Islet of Langerhans (tissue), 1 donor: ENCODE data around the gene AZIN2.
"Not testable (repeated sequence)": the region's sequence is repeated elsewhere in the genome, so short reads cannot be mapped to it uniquely, and the experiment has no call there.

Experiments
- FAIRE-seq: peaks from one replicate; lab custom pipeline; 2011; peaks lifted over from hg19 to GRCh38; lab: Jason Lieb, UNC

Gene AZIN2

DNA sequence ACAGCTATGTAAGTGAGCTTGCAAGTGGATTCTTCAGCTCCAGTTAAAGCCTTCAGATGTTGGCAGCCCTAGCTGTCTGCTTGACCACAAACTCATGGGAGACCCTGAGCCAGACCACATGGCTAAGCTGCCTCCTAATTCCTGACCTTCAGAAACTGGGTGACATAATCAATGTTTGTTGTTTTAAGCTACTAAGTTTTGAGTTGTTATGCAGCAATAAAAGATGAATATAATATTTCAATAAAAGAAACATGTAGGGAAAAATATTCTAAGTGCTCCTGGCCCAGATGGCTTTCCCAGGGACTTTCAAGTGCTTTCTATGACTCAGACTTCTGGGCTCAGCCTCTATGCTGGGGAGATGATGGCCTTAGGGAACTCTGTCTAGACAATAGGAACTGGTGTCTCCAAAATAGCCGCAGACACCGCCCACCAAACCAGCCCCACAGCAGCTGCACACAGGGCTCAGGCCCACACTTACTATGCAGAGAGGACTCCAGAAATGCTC, 20.3 kb upstream of the AZIN2 start:
- FAIRE-seq, result no peak

DNA sequence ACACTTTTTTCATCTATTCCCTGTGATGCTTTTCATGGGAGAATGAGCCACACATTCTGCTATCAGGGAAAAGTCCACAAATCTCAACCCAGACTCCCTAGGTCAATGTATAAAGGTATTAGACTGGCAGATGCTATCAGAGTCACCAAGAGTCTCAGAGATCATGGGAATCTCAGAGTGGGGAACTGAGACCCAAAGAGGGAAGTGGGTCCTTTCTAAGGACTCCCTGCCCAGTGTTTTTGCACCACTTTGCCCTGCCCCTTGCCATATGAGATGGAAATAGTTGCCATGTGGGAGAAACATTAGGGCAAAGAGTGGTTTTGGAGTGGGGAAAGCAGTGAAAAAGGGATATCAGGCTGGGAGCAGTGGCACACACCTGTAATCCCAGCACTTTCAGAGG, 19.1 kb upstream of the AZIN2 start:
- no peak for FAIRE-seq

DNA sequence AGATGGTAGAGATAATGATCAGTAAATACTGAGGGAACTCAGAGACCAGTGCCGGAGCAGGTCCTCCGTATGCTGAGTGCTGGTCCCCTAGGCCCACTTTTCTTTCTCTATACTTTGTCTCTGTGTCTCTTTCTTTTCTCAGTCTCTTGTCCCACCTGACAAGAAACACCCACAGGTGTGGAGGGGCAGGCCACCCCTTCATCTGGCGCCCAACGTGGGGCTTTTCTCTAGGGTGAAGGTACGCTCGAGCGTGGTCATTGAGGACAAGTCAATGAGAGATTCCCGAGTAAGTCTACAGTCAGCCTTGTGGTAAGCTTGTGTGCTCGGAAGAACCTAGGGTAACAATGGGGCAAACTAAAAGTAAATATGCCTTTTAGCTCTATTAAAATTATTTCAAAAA, 16.7 kb upstream of the AZIN2 start:
- not testable (repeated sequence) for FAIRE-seq

DNA sequence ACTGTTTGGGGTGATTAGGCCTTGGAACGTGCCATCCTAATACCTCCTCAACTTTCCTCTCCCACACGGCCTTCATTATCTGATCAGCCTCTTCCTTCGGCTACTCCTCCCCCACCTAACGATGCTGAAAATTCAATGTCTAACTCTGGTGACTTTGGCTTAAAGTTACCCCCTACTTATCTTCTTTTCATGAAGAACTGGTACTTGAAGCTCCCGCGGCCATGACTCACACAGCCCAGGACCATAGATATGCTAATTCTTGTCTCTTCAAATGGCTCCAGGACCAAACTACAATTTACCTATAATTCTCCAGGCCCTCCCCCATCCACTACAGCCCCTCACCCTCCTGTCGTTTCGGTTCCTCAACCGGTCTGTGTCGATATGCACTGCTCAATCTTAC, 15.7 kb upstream of the AZIN2 start:
- FAIRE-seq, result no peak

DNA sequence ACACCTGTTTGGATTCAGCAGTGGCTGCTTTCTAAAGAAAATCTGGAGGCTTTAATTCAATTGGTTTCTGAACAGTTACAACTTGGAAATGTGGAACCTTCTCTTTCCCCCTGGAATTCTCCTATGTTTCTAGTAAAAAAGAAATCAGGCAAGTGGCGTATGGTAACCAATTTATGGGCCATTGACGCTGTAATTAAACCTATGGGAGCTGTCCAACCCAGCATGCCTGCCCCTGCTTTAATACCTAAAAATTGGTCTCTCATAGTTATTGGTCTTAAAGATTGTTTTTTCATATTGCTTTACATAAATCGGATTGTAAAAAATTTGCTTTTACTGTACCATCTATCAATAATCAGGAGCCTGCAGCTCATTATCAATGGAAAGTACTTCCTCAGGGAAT, 14.5 kb upstream of the AZIN2 start:
- FAIRE-seq, result not testable (repeated sequence)

DNA sequence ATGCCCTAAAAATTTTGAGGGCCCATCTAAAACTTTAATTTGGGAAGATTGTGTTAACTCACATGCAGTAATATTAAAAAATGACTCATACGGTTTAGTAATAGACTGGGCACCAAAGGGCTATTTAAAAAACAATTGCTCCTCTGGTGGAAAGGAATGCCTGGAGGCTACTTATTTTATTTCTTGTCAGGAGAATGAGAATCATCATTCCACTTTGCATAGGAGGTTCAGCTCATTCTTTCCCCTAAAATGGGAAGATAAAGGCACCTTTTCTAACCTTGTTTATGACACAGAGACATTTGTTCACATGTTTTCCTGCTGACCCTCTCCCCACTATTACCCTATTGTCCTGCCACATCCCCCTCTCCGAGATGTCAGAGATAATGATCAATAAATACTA, 12.8 kb upstream of the AZIN2 start:
- not testable (repeated sequence) for FAIRE-seq

DNA sequence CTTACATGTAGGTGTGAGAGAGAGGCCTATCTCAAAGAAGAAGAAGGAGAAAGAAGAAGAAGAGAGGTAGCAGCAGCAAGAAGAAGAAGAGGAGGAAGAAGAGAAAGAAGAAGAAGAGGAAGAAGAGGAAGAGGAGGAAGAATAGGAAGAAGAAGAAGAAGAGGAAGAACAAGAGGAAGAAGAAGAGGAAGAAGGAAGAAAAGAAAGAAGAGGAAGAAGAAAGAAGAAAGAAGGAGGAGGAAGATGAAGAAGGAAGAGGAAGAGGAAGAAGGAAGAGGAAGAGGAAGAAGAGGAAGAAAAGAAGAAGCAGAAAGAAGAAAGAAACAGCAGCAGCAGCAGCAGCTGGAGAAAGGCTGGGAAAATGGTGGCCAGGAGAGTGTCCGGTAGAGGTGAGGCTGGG, 10.3 kb upstream of the AZIN2 start:
- FAIRE-seq, result no peak

DNA sequence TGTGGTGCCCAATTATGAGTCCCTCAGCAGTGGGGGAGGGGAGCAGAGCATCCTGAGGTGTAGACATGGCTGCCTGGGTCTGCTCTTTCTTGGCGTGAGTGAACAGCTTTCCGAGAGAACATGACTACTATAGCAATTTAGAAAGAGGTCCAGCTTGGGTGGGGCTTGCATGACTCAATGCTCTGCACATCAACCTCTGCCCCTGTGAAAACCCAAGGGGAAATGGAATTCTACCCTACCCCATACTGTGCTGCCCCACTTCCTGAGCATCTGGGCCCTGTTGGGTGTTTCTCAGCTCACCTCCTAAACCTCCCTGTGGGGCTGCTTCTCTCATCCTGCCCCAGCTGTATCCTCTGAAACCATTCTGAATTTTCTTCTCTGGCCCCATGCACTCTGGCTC, 8.2 kb upstream of the AZIN2 start:
- FAIRE-seq, result no peak

DNA sequence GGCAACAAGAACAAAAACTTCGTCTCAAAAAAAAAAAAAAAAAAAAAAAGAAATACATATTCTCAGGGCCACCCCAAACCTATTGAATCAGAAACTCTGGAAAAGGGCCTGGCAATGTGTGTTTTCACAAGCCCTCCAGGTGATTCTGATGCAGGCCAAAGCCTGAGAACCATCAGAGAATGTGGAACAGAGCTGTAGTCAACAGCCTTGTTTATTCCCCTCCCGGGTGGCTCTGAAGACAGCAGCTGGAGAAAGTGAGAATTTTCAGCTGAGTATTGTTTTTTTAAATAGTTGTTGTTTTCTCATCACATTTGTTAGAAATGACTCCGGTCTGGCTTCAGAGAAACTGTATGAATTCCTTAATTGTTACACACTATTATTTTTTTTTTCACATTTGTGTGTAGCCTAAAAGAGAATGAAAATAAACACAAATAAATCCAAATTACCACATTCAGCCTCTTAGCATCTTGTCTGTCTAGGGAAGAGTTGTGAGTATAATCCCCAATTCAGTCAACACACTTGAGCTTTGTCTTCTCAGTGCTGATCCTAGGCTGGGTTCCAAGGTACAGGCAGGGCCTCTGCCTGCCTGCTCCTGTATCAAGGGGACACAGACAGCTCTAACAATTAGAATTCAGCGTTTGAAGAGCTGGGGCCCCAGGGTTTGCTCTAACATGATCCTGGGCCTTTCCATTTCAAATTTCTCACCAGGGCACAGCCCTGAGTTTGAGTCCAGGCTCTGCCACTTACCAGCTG, 6.6 kb upstream of the AZIN2 start:
- no peak for FAIRE-seq

DNA sequence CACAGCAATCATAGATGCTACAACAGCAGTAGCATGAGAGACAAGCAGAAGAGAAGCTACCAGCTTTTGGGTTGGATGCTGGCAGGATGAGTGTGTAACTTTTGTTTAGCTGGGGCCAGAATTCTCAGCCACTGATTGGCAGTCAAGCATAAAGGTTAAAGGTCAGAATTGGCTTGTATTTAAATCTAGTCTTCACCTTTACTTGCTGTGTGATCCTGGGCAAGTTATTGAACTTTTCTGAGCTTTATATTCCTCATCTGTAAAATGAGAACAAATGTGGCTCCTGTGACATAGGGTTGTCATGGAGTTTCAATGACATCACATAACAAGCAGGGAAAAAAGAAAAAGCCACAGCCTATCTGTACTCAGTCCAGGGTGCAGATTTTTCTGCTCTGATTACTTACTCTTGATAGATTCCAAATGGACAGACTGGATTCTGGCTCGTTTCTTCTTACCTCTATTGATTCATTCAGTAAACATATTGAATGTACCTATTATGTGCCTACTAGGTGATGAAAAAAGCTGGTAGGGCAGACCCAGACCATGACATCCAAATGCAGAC, 2.8 kb upstream of the AZIN2 start:
- no peak for FAIRE-seq

DNA sequence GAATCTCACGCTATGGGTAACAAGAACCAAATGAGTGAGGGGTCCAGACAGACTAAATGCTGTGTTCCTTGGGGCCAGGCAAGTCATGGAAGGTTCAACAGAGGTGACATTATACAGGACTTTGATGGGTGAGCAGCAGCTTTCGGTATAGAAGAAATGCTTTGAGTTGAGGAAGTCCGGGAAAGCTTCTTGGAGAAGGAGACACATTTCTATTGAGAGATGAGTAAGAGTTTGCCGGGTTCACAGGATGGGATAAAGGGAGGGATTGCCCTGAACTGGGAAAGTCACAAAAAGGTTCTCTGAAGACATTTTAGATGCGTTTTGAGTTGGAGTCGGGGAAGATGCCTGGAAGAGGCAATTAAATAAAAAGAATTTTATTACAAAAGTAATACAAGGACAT, 580 bp upstream of the AZIN2 start:
- no peak for FAIRE-seq

DNA sequence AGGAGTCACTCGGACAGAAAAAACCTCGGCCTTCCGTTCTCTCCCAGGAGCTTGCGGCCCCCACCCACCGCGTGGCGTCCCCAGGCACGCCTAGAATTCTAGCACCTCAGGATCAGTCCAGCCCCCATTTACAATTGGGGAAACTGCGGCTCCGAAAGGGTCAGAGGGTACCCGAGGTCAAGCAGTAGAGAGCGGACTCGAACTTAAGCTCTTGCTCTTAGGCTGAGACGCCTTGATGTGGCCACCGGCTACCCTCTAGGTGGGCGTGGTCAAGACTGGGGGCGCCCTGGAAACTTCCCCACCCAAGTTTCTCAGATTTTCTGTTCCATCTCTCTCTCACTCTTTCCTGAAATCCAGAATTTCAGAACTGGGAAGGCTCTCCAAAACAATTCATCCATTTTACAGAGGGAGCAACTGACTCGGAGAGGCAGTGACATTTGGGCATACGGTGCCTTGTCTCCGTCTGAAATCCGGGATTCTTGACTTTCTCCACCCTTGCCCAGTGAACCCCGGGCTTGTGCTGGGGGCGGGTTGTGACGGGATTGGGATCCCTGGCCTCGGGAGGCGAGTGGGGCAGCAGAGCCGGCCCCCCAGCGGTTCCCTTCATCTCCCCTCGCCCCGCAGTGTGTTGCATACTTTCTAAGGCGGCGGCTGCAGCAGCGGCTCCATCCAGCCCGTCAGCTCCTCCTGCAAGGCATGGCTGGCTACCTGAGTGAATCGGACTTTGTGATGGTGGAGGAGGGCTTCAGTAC, 777 bp downstream of the AZIN2 start:
- FAIRE-seq, result no peak

DNA sequence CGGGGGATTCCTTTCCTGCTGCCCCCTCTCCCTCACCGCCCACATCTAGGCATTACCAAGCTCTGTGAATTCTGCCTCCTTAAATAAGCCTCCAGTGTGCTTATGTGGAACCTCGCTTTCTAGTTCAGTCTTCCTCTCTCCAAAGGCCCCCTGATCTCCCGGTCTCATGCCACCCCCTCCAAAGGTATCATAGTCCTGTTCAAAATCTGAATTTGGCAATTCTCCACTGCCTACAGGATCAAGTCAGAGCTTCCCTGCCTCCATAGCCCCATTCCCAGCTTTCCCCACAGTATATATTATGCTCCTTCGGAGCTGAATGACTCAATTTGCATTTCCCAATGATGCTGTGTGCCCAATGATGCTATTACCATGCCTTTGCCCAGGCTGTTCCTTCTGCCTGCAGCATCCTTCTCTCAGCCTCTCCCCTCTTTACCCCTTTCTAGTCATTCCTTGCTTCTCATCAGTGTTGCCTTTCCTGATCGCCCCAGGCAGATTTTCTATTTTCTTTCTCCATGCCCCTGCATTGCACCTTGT, 1.7 kb downstream of the AZIN2 start:
- no peak for FAIRE-seq

DNA sequence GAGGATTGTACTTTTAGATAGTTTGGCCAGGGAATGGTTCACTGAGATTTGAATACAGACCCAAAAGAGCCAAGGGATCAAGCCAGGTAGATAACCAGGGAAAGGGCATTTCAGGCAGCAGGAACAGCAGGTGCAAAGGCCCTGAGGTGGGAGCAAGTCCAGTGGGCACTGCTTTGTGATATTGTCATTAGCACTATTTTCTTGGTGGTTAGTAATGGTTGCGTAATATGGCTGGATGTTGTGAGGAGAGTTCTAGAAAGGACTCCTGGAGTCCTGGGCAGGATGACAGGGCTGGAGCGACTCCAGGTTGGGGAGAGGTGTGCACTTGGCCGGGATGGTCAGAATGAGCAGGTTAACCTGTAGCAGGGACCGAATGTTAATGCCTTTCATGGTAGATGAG, 4.4 kb downstream of the AZIN2 start:
- no peak for FAIRE-seq

DNA sequence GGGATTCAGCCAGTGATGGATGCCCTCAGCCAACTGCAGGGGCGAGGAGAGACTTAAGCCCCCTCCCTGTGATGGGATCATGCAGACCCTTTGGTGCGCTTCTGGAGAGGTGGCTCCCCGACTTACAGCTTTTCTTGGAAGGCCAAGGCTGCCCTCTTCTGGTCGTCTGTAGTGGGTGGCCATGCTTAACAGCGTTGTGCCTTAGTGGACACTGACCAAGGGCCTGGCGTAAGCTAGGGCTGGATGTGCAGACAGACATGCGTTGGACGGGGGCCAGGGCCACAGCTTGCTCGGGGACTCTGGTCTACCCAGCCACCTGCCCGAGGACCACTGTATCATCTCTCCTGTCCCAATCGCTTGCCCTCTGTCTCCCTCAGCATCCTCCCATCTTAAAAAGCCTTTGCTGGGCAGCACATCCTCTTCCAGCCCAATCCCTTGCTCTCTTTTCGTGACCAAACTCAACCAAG, 5.5 kb downstream of the AZIN2 start:
- FAIRE-seq, result no peak

DNA sequence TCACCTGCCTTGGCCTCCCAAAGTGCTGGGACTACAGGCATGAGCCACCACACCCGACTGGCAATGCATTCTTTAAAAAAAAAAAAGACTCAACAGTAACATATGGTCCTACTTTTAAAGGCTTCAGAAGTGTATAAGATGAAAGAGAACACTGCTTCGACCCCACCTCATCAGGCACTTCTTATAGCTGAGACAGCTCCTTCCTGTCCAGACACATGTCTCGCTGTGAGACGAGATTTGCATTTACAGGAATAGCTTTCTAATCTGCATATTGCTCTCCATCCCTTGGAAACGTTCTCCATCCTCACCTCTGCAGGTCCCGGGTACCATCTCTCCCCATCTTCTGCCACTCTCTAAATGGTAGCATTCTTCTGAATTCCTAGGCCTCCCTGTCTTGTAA, 6.7 kb downstream of the AZIN2 start:
- FAIRE-seq, result no peak

DNA sequence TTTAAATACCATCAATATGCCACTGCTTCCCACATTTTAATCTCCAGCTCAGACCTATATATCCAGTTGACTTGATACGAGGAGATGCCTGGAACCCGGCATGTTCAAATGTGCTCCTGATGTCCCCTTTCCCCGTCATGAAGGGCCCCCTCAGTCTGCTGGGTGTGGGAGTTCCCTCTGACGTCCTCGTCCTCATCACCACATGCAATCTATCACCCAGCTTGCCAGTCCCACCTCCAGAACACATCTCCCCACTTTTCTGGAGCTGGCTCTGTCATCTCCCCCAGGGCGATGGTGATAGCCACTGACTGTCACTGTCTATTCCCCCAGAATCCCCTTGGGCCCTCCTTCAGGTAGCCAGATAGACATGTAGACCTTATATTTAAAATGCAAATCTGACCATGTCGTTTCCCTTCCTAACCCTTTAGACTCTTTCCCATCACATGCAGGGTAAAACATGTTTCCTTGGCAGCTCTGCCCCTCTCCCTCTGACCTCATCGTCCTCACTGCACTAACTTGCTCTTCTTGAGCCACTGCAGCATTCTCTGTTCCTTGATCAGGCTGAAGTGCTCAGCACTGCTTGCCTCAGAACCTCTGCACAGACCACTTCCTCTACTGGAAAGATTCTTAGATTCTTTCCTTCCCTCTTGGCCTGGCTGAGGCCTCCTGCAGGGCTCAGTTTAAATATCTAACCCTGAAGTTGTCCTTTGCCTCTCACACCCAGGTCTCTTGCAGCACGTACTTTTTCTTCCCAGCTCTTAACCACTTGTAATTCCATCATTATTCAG, 7.4 kb downstream of the AZIN2 start:
- FAIRE-seq, result no peak

DNA sequence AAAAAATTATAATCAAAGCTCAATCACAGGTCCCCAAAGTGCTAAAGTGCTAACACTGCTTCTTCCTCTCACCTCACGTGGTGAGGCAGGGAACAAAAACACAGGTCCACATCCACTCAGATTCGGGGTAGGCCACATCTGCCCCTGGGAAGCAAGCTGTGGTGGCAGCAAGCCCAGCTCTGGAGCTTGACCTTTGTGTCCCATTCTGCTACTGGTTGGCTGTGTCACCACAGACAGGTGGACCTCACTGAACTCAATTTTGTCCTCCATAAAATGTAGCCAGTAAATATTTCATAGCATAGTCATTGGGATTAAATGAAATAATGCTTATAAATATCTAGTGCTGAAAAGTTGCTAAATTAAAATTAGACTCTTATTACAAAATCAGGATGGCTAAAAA, 8.5 kb downstream of the AZIN2 start:
- no peak for FAIRE-seq

DNA sequence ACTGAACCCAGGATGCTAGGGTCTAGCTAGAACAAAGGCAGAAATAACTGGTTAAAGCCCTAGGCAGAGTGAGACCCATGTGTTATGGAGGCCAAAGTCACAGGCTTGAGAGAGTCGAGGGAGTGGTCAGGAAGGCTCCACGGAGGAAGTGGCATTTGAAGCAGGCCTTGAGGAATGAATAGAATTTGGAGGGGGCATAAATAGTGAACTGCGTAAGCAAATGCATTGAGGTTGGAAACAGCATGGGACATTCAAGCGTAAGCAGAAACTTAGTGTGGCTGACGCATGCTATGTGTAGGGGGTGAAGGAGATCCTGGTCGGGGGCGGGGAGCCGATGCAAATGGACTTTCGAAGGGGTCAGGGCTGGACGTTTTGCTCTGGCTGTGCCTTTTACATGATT, 11.5 kb downstream of the AZIN2 start:
- FAIRE-seq, result no peak

DNA sequence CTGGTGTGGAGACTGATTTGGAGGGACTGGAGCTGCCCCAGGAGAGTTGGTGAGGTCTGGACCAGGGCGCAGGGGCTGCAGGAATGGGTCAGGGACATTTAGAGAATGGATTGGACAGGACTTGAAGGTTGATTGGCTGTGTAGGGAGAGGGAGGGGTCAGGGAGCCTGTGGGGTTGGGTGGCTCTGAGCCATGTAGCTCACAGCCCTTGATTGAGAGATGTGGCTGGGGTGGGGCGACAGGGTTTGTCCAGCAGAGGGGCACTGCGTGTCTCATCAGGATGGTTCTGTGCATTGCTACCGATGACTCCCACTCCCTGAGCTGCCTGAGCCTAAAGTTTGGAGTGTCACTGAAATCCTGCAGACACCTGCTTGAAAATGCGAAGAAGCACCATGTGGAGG, 12.1 kb downstream of the AZIN2 start:
- no peak for FAIRE-seq

DNA sequence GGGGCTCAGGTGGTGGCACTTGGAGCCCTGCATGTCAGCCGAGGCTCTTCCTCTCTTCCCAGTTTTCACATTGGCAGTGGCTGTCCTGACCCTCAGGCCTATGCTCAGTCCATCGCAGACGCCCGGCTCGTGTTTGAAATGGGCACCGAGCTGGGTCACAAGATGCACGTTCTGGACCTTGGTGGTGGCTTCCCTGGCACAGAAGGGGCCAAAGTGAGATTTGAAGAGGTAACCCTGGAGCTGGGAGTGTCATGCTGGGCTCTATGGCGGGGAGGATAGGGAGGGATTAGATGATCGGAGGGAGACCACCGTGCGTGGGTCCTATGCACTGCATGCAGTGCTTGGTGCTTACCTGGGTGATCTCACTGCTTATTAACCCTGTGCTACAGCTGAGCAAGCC, 13.5 kb downstream of the AZIN2 start:
- no peak for FAIRE-seq

DNA sequence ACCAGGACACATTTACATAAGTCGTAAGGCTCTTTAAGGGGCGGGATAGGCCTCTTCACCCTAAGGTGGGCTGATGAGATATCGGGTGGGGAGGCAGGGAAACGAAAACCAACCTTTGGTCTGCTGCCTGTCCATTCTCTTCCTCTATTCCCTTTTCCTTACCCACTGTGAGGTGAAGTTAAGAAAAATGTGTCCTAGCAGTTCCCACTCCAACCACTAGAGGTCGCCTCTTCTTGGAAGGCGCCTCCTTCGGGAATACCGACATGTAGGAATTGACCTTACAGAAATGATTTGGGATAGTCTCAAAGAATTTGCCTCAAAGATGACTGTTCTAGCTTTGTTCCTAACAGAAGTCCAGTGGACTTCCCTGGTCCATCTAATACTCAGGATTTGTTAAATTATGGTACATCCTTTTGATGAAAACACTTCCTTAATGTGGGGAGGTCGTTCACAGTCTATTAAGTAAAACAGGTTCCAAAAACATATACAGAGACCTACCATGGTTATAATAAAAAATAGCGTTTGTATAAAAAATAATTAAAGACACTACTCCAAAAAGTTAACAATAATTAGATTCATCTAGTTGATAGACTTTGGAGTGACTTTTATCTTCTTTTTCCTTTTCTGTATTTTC, 14.1 kb downstream of the AZIN2 start:
- FAIRE-seq, result peak; percentile 84
